ENCODE results near the gene MYBPC2. TPM values are rescaled to one million over a fixed set of nuclear protein-coding genes. Genes with fewer than 3 reads are reported as not detected.
A peak's percentile ranks its signal among the peaks of the same experiment; 100 is the strongest.

The MYBPC2 gene
- total and polyA plus RNA-seq, 9 of the 15 experiments (the other 6 are each of a cell fraction or from before 2014, with no cell fraction given) = 0.01 to 0.14 (median 0.04) TPM; not detected in 6

DNA sequence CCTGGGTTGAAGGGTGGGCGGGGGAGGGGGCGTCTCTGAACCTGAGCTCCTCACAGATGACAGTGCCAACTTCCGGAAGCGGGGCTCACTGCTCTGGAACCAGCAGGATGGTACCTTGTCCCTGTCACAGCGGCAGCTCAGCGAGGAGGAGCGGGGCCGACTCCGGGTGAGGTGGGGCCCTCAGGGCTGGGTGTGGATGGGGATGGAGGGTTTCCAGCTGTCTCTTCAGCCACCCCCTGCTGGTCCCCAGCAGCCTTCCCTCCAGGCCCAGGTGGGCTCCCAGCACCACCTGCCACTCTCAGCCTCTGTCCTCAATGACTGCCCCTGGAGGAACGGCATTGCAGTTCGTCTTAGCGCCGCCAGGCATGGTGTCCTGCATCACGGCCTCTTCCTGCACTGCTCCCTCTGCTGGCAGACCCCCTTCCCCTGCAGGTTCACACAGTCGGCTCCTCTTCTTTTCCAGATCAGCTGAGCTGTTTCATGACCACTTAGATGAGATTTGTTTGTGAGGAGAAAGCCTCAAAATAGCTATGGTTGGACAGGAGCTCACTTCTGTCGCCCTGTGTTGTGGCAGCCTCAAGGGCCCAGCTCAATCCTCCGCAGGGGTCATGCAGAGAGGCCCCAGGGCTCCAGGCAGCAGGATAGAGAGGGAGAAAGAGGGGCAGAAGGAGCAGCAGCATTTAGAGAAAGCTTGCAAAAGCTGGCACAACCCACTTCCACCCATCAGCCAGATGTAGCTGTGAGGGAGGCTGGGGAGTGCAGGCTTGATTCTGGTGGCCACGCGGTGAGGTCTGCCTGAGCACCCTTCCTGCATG lies 46.4 kb downstream of the MYBPC2 start:
- FAIRE-seq (peak; percentile 96), DNase-seq (ENCODE audit: extremely low read depth in 1 of 4, low spot score in 3 of 4) (peak; percentile 73 to 86 (median 80)), ATAC-seq (peak; percentile 84)
- Histone ChIP-seq H4K20me1 (replicated peaks; ENCODE audit: control insufficient read depth, insufficient read depth, low read length) (peaks cover 7% of the 10 kb centered on the region; the same call in 1 of the 2 replicates), H3K4me2 (ENCODE audit: insufficient read depth, low read length) (no peak overlapping the region), H3K27ac (ENCODE audit: extremely low read depth, low read depth, low read length) (no peak overlapping the region), H3K9me1 (ENCODE audit: control insufficient read depth, insufficient read depth, low read length) (no peaks in the 10 kb centered on the region), H2AFZ (ENCODE audit: low read depth, low read length) (no peak overlapping the region), H3K79me2 (ENCODE audit: control insufficient read depth, insufficient read depth, low read length) (peaks cover 25% of the 10 kb centered on the region), H3K9me3 (replicated peaks; ENCODE audit: control insufficient read depth, insufficient read depth, low read depth, low read length) (no peaks in the 10 kb centered on the region), H3K36me3 (ENCODE audit: control insufficient read depth, insufficient read depth, low read length) (peaks cover 53% of the 10 kb centered on the region; the same call in 2 of the 3 replicates), H3K27me3 (ENCODE audit: control insufficient read depth in 2 of 2, insufficient read depth in 2 of 2, low read length in 2 of 2) (no peaks in the 10 kb centered on the region; a peak in 1 of 5 replicates), H3K9ac (ENCODE audit: insufficient read depth in 1 of 2, low read depth in 2 of 2, low read length in 2 of 2) (peak overlapping the region in 1 of 2 experiments; percentile 43; a peak in 1 of 4 replicates), H3K4me1 (replicated peaks in 1 of 2; ENCODE audit: control insufficient read depth in 2 of 2, insufficient read depth in 2 of 2, low read length in 2 of 2) (peaks cover 5 to 56% of the 10 kb centered on the region in 2 experiments; a peak in 4 of 5 replicates), H3K4me3 (no peak overlapping the region)
- no TSS peak for BruUV-seq (replicated peaks)
- POLR2A ChIA-PET = interaction anchor here (0.6 to 0.9 kb wide), 5 partner anchors 10 to 103 kb away, joined by 3 to 5 read pairs (median 4); partner anchors contain the start of gene NR1H2
- in situ Hi-C loops (cut with MboI) (no loop called here), intact Hi-C loops (cut with micrococcal nuclease) (no loop called here)
- CTCF ChIA-PET (ENCODE audit: low intra/inter-chr PET ratio) = interaction anchor here (0.6 to 1.5 kb wide), 6 partner anchors 15 to 314 kb away, joined by 3 to 9 read pairs (median 4); no protein-coding TSS in a partner anchor
- WGBS (ENCODE audit: insufficient coverage, low coverage, missing lambda C conversion rate) = 46% methylated on average over 10 of the region's 19 CpGs
- TF ChIP-seq RAD21 (CRISPR knock-in tag; conservative IDR thresholded peaks at IDR 0.05 in 1 of 2, IDR thresholded peaks at IDR 0.05 in 1 of 2) = peak; percentile 42 to 63
- no peak for TF ChIP-seq ETV5 (CRISPR knock-in tag; IDR thresholded peaks at IDR 0.05; ENCODE audit: low read depth)
- TF ChIP-seq SOX6 (IDR thresholded peaks at IDR 0.05) = no peak
- TF ChIP-seq YY1 (IDR thresholded peaks at IDR 0.05; ENCODE audit: borderline replicate concordance in 1 of 3, control insufficient read depth in 1 of 3, extremely low read depth in 1 of 3, insufficient read depth in 3 of 3, insufficient read length in 1 of 3, insufficient replicate concordance in 2 of 3, low read depth in 1 of 3, low read length in 2 of 3) = peak in 1 of 3 experiments; percentile 70
- no peak for TF ChIP-seq NCOR1 (IDR thresholded peaks at IDR 0.05)
- TF ChIP-seq ZNF23 (CRISPR knock-in tag; IDR thresholded peaks at IDR 0.05) = no peak
- TF ChIP-seq RB1 (IDR thresholded peaks at IDR 0.05; ENCODE audit: low read depth) = 0 out of 2 replicates have a peak, but pooled peaks have one; percentile 51
- TF ChIP-seq NFRKB (IDR thresholded peaks at IDR 0.05; ENCODE audit: low read depth) = no peak
- TF ChIP-seq BRCA1 (IDR thresholded peaks at IDR 0.05) = no peak
- TF ChIP-seq BRCA1 (CRISPR knock-in tag; IDR thresholded peaks at IDR 0.05) = no peak
- TF ChIP-seq CTBP1 (IDR thresholded peaks at IDR 0.05; ENCODE audit: borderline replicate concordance) = peak; percentile 27; the same call in 1 of the 2 replicates
- TF ChIP-seq, protein P1, sequence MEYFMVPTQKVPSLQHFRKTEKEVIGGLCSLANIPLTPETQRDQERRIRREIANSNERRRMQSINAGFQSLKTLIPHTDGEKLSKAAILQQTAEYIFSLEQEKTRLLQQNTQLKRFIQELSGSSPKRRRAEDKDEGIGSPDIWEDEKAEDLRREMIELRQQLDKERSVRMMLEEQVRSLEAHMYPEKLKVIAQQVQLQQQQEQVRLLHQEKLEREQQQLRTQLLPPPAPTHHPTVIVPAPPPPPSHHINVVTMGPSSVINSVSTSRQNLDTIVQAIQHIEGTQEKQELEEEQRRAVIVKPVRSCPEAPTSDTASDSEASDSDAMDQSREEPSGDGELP (CRISPR knock-in tag; IDR thresholded peaks at IDR 0.05; ENCODE audit: borderline replicate concordance) = peak; percentile 88
- TF ChIP-seq MTA1 (IDR thresholded peaks at IDR 0.05; ENCODE audit: borderline replicate concordance) = no peak
- TF ChIP-seq MCM2 (IDR thresholded peaks at IDR 0.05; ENCODE audit: low read depth) = no peak
- TF ChIP-seq CBX3 (IDR thresholded peaks at IDR 0.05; ENCODE audit: borderline replicate concordance in 1 of 2, low read length in 2 of 2) = peak in 1 of 2 experiments; percentile 64; a peak in 1 of 3 replicates
- TF ChIP-seq SREBF2 (CRISPR knock-in tag; IDR thresholded peaks at IDR 0.05) = no peak
- no peak for TF ChIP-seq ZNF431 (CRISPR knock-in tag; IDR thresholded peaks at IDR 0.05)
- TF ChIP-seq ZNF668 (CRISPR knock-in tag; IDR thresholded peaks at IDR 0.05) = no peak
- TF ChIP-seq, protein P2, sequence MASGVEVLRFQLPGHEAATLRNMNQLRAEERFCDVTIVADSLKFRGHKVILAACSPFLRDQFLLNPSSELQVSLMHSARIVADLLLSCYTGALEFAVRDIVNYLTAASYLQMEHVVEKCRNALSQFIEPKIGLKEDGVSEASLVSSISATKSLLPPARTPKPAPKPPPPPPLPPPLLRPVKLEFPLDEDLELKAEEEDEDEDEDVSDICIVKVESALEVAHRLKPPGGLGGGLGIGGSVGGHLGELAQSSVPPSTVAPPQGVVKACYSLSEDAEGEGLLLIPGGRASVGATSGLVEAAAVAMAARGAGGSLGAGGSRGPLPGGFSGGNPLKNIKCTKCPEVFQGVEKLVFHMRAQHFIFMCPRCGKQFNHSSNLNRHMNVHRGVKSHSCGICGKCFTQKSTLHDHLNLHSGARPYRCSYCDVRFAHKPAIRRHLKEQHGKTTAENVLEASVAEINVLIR (CRISPR knock-in tag; IDR thresholded peaks at IDR 0.05) = no peak

All from K562 (cell line).